Fibroblast of pulmonary artery (primary cell): ENCODE results near the gene RRBP1.

Source experiments
- DNase-seq: peaks from one replicate; pipeline ENCODE4 v3.0.0-alpha.2; 2010; ENCODE audit warnings: low read depth
- H3K4me3 ChIP-seq: replicated peaks from 2 replicates; pipeline ENCODE4 v1.5.1; 2011; ENCODE audit warnings: low read depth, mild to moderate bottlenecking, control low read depth, low read length, moderate library complexity
- TF ChIP-seq, protein P1 (sequence below): IDR thresholded peaks from 2 replicates; pipeline ENCODE4 v1.5.1; 2011; ENCODE audit warnings: mild to moderate bottlenecking, control low read depth, low read length, inconsistent platforms; ENCODE audit errors: missing control alignments

RRBP1 gene

DNA sequence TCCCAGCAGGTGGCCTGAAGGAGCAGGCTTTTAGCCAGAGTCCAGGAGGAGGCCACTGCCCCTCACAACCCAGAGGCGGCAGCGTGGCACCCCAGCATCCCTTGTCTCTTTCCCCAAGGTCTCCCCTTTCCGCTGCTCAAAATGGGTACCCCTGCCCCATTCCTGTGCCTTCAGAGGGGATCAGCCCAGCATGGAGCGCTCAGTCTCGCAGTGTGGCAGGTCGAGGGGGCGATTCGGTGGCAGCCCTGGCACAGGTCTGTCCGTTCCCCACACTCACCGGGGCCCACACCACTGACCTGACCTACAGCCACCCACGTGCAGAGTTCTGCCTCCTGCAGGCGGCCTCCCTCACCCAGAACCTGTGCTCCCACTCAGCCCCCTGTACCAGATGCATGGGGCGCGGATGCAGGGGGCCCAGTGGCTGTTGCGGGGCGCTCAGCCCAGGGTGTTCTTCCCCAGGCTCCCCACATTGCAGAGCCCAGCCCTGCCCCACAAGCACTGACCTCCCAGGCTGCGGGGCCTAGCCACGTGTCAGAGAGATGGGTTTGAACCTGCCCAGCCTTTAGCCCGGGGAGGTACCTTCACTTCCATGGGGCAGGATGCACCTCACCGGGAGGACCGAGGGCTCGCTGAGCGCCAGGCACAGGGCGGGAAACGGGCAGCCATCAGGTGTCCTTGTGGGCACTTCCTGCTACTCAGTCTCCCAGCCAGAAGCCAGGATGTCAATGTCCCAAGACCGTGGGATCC lies 70.3 kb downstream of the RRBP1 start:
- TF ChIP-seq, protein P1, sequence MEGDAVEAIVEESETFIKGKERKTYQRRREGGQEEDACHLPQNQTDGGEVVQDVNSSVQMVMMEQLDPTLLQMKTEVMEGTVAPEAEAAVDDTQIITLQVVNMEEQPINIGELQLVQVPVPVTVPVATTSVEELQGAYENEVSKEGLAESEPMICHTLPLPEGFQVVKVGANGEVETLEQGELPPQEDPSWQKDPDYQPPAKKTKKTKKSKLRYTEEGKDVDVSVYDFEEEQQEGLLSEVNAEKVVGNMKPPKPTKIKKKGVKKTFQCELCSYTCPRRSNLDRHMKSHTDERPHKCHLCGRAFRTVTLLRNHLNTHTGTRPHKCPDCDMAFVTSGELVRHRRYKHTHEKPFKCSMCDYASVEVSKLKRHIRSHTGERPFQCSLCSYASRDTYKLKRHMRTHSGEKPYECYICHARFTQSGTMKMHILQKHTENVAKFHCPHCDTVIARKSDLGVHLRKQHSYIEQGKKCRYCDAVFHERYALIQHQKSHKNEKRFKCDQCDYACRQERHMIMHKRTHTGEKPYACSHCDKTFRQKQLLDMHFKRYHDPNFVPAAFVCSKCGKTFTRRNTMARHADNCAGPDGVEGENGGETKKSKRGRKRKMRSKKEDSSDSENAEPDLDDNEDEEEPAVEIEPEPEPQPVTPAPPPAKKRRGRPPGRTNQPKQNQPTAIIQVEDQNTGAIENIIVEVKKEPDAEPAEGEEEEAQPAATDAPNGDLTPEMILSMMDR: peak; percentile 45
- no peak for DNase-seq
- no peak overlapping the region for H3K4me3 ChIP-seq

GRCh38 chr20:17611290-17611539 lies 70.8 kb downstream of the RRBP1 start:
- TF ChIP-seq, protein P1: no peak
- no peak overlapping the region for H3K4me3 ChIP-seq
- DNase-seq: no peak

DNA sequence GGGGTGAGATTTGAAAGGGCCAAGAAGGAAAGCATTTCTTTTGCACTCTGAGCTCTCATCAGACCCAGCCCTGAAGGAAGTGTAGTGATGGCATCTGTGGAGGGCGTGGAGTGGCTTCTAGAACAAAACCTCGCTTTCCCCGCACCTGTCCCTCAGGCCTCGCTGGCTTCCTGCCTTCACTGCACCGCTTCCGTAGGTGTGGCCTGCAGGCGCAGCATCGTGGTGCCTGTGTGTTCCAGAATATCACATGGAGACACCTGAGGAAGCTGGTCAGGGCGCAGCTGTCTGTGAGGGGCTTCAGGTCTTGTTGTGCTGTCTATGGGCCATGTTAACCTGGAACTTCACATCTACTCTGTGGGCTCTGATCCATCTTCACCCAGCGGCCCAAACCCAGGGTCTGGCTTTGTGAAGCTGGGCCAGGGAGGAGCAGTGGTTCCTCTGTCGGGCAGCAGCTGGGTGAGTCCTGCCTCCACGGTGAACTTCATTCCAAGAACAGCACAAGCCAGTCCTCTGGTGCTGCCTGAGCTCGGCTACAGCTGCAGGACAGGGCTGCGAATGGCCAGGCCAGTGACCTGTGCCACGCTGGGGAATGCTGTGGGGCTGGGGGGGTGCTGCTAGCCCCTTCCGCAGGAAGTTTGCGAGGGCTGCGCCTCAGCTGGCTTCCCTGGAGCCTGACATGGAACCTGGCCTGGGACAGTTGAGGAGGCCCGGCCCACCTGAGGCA lies 71.3 kb downstream of the RRBP1 start:
- TF ChIP-seq, protein P1: no peak
- no peak for DNase-seq
- no peak overlapping the region for H3K4me3 ChIP-seq

DNA sequence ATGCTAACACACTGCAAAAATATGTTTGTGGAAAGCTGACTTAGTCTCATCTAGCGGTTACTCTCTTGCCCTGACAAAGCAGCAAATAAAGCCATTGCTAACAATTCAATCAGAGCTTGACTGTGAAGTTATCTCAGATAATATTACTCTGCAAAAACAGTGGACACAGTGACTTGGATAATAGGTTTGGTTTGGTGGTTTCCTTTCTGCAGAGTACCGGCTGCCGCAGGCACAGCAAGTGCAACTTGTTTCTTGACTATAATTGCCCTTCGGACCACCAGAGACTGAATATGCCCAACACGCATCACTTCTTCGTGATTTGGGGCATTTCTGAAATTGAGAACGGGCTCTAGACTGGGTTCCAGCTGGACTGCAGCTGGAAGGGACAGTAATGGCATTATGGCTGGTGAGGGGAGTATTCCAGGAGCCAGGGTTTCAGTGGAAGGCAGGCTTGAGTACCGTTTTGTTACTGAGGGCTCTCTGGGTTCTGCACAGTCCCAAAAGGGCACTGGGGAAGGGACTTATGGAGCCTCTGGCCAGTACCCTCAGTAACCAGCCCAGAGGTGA lies 72.1 kb downstream of the RRBP1 start:
- TF ChIP-seq, protein P1: no peak
- no peak for DNase-seq
- H3K4me3 ChIP-seq: no peak overlapping the region

DNA sequence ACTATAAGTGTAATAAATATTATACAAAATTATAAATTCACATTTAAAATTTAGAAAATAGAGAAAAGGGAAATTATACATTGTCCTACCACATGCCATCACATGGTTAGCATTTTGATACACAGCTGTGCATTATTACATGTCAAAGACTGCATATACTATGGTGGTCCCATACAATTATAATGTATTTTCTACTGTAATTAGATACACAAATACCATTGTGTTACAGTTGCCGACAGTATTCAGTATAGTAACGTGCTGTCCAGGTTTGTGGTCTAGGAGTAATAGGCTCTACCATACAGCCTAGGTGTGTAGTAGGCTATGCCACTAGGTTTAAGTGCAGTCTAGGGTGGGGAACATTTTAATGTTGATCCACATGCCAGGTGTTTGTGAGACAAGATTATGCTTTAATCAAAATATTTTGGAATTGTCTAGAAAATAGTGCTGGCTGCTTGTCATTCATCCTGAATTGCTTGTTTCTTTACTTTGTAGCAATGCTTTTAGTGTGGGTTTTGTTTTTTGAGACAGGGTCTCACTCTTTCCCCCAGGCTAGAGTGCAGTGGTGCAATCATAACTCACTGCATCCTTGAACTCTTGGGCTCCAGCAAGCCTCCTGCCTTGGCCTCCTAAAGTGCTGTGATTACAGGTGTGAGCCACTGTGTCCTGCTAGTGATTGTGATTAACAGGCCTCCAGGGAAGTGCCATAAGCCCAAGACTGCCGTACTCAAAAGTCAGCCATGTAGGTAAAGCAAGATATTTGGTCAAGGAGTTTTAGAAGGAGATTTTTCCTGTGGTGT lies 73.1 kb downstream of the RRBP1 start:
- TF ChIP-seq, protein P1: no peak
- no peak overlapping the region for H3K4me3 ChIP-seq
- no peak for DNase-seq

DNA sequence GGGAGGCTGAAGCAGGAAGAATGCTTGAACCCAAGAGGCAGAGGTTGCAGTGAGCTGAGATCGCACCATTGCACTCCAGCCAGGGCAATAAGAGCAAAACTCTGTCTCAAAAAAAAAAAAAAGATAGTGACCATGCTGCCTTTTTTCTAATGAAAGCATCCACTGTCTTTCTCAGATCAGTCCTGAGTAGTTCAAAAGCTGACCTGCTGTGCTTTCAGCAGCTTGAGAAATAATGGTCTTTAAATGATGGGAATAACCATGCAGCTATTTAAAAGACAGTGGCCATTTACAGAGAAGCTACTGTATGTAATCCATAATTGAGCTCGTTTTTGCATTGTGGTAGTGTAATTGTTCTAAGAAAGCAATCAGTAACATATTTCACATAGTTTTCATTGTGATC lies 76.0 kb downstream of the RRBP1 start:
- no peak overlapping the region for H3K4me3 ChIP-seq
- no peak for DNase-seq
- TF ChIP-seq, protein P1: no peak
